ENCODE results near the gene PRXL2B.
"Not testable (repeated sequence)": the region's sequence is repeated elsewhere in the genome, so short reads cannot be mapped to it uniquely, and the experiment has no call there.

The PRXL2B gene

DNA sequence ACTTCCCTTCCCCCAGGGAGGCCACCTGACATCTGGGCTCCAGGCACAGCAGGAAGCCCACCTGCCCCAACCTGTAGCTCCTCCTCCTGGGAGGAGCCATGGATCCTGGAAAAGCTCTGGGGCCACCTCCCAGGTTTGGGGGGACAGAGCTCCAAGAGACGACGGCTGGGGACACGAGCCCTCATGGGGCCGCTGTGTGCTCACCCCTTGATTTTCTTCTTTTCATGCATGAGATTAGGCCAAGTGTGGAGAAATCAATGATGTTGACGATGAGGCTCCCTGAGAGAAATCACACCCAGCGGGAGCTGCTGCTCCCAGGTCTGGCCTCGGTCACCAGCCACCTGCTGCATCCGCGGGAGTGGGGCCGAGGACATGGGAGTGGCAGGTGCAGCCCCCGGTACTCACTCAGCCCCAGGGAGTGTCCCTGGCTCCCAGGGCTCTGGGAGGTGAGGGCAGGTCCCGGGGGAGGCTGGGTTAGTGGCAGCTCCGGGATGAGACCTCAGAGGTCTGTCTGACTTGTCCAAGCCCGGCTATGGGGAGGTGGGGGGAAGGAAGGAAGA lies 21.7 kb upstream of the PRXL2B start:
- no peak for DNase-seq (ENCODE audit: low read depth)

DNA sequence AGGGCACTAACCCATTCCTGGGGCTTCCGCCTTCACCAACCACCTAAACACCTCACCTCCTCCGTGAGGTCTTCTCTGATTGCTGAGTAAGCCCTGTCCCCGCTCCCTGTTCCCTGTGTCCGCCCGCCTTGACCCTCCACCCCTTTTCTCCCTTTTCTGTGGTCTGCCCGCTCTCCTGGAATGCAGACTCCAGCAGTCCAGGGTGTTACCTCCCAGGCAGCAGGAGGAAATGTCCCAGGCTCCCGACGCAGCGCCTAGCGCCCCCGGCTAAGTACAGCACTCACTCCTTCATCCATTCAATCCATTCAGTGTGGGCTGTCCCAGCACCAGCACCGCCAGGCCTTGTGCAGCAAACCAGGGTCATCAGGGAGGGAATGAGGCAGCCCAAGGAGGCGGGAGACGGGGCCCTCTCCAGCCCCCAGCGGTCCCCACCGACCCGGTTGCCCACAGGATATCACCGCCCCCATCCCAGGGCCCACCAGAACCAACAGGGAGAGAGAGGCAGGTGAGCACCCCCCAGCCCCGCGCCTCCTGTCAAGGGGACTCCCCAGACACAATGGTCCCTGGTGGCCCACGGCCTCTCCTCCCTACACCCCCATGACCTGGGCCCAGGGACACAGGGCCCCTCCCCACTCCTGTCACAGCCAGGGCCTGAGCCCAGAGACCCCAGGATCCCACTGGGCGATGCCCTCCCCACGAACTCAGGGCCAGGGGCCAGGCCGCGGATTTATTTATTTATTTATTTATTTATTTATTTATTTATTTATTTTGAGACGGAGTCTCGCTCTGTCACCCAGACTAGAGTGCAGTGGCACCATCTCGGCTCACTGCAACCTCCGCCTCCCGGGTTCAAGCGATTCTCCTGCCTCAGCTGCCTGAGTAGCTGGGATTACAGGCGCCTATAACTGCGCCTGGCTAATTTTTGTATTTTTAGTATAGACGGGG lies 20.2 kb upstream of the PRXL2B start:
- DNase-seq (ENCODE audit: low read depth), result no peak

DNA sequence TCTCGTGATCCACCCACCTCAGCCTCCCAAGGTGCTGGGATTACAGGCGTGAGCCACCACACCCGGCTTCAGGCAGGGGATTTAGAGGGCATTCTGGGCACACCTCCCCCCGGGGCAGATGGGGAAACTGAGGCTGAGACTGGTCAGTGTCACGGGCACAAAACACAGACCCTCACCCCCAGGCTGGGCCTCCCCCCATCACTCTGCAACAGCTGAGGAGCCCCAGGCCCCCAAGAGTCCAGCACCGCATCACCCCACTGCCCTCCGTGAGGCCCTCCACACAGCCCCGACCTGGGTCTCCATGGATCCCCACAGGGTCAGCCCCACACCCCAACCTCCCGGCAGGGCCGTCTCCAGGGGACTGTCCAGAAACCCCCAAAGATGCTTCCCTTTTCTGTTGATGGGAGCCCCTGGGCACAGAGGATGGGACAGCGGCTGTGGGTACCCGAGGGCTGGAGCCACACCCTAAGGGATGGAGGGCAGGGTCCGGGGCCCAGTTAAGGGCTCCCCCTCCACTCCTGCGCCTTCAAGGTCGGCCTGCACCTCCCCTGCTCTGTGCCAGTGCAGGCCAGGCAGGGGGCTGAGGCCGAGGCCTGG lies 19.4 kb upstream of the PRXL2B start:
- no peak for DNase-seq (ENCODE audit: low read depth)

DNA sequence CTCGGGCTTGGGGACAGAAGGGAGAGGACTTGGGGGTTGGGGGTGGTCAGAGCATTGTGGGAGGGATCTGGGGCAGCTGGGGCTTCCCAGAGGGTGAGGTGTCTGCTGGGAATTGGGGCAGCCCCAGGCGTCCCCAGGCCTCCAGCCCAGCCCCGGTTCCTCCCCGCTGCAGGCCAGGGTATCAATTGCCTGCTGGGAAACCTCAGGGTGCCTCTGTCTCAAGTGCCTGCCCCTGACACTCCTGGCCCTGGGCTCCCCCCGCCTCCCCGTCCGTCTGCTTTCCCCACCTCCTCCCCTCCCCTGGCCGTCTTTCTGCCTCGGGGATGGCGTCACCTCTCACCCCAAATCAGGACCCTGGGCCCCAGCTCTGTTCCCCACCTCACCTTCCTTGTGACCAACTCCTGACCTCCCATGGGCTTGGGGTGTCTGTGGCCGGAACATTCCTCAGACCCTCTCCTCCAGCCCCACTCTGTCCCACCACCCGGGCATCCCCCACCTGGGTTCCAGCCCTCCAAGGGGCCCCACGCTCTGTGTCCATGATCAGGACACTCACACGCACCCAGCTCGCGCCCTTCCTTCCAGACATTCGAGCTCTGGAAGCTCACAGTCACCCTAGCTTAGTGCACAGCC lies 18.3 kb upstream of the PRXL2B start:
- DNase-seq (ENCODE audit: low read depth), result not testable (repeated sequence)

DNA sequence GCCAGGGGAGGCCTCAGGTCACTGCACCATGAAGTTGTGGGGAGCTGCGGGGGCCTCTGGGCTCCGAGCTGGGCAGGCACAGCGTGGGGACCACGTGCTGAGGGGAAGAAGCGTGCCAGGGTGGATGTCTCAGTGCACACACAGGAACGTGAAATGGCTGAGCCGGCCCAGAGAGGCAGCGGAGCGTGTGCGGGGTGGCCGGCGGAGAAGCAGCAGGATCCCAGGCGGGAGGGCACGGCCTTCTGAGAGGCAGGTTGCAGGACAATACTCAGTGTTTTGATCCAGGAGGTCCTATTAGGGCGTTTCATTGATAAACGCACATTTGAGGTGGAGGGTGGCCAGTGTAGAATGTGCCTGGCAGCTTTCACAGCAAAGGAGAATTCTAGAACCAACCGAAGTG lies 17.5 kb upstream of the PRXL2B start:
- no peak for DNase-seq (ENCODE audit: low read depth)

DNA sequence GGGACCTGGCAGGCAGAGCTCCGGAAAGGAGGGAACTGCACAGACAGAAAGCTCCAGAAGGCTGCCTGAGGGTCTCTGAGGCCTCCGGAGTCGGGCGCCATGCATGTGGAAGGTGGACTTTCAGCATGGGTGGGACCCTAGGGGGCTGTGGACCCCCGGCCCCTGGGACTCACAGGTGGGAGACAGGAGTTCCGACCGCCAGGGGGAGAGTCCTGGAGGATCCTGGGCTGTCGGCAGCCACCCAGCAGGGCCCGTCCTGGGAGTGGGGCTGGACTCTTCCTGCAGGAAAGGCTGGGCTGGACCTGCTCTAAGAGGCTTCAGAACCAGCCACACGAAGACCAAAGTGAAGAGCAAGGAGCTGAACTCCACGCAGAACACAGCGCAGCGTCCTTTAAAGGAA lies 16.9 kb upstream of the PRXL2B start:
- not testable (repeated sequence) for DNase-seq (ENCODE audit: low read depth)

DNA sequence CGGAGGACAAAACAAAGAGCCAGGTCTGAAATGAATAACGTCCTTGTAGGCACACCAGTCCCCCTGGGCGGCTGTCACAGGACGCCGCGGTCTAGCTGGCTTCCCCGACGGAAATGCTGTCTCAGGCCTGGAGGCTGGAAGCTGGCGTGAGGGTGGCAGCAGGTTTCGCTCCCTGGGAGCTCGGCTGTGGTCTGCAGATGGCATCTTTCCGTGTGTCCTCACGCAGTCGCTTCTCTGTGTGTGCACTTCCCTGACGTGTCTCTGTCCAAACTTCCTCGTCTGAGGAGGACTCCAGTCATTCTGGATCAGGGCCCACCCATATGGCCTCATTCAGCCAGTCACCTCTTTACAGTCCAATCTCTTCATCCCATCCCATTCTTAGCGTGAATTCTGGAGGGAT lies 16.2 kb upstream of the PRXL2B start:
- DNase-seq (ENCODE audit: low read depth), result no peak

DNA sequence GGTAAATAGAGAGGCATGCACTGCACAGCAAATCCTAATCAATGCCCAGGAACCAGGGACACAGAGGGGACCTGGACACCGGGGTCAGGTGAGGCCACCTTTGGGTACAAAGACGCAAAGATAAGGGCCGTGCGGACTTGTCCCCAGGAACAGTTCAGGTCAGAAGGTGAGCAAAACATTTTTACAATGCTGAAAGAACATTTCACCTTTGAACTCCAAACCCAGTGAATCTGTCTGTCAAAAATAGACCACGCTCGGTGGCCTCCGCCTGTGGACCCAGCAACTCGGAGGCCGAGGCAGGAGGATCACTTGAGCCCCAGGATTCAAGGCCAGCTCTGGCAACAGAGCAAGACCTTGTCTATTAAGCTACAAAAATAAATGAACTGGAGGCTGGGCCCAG lies 15.2 kb upstream of the PRXL2B start:
- no peak for DNase-seq (ENCODE audit: low read depth)

DNA sequence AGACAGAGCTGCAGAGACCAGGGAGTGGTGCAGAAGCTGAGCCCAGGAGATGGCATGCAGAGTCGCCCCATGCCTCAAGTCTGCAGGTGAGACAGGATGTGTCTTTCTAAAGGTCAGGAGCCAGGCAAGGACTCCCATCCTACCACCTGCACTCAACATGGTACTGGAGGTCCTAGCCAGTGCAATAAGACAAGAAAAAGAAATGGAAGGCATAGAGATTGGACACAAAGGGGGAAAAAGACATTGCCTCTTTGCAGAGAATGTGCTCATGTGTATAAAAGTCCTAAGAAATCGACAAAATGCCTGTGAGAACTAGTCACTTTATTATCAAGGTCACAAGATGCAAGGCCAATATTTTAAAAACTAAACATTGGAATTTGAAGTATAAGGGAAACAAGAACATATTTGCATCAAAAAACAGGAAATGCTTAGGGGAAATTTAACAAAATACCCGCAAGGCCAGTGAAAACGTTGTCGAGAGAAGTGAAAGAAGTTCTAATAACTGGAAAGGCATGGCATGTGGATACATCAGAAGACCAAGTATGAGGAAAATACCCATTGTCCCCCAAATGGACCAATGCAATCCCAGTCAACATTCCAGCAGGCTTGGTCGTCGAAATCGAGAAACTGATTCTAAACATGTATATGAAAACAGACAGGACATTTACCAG lies 13.2 kb upstream of the PRXL2B start:
- no peak for DNase-seq (ENCODE audit: low read depth)

DNA sequence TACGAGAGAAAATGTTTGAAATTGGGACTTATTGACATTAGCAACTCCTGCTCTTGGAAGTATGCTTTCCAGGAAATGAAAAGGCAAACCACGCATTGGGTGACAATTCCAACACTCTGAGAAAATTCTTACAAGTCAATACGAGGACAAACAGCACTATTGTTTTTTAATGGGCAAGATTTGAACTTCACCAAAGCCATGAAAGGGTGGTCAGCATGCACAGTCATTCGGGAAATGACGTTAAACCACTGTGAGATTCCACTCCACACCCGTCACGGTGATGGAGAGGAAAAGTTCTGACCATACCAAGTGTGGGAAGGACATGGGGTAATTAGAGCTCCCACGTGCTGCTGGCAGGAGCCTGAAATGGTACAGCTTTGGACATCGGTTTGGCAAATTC lies 12.2 kb upstream of the PRXL2B start:
- no peak for DNase-seq (ENCODE audit: low read depth)

DNA sequence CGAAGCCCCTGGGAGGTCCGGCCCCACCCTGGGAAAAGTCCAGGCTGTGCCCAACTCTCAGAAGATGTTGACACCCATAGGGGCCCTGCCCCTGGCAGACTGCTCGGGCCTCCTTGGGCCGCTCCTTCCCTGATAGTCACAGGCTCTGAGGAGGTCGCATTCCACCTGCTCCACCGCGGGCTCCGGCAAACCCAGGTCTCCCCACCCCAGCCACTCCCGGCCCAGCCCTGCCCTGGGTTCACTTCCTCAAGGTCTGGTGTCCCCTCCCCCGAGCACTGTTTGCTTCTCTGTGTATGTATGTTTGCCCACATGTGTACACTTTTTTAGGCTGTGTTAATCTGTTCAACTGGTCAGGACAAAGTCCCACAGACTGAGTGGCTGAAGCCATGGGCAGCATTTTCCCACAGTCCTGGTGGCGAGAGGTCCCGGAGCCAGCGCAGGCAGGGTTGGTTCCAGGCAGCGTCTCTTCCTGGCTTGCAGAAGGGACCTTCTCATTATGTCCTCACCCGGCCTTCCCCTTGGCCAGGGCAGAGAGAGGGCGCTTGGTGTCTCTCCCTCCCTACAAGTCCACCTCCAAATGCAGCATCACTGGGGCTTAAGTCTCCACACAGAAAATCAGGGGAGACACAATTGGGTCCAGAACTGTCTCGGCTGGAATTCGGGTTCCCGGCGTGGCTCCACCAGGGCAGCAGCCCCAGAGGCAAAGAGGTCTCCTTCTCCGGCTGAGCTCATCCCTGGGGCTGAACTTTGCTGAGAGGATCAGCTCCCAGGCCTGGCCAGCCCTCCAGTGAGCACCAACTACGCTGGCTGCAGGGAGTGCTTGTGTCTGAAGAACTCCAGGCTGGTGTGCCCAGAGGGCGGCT lies 10.5 kb upstream of the PRXL2B start:
- DNase-seq (ENCODE audit: low read depth), result no peak

DNA sequence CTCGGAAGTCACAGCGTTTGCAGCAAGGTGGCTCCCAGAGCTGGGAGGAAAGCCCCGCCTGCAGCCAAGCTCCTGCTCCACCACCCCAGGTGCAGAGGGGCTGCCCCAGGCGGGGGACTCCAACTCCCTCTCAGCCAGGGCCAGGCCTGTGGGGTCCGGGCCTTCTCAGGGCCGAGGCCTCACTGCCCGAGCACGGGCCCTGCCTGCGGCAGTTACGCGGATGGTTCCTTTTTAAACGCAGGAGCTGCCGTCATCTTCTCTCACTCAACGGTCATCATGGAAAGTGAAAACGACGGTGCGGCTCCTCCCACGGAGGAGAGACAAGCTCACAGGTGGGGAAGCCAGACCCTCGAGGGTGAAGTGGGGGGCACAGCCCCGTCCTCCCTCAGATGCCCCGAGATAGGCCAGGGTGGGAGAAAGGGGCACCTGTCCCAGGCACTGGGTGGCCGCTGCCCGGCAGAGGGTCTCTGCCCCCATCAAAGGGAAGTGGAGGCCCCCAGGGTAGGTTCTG lies 9.0 kb upstream of the PRXL2B start:
- DNase-seq (ENCODE audit: low read depth), result not testable (repeated sequence)

DNA sequence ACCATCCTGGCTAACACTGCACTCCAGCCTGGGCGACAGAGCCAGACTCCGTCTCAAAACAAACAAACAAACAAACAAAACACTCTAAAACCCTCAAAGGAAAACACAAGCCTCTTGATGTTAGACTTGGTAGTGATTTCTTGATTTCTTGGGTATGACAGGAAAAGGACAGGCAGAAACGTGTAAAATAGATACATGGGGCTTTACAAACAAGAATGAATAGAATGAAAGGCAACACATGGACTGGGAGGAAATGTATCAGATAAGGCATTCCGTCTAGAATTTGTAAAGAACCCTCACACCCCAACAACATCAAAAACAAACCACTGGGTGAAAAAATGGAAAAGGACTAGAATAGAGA lies 7.8 kb upstream of the PRXL2B start:
- no peak for DNase-seq (ENCODE audit: low read depth)

DNA sequence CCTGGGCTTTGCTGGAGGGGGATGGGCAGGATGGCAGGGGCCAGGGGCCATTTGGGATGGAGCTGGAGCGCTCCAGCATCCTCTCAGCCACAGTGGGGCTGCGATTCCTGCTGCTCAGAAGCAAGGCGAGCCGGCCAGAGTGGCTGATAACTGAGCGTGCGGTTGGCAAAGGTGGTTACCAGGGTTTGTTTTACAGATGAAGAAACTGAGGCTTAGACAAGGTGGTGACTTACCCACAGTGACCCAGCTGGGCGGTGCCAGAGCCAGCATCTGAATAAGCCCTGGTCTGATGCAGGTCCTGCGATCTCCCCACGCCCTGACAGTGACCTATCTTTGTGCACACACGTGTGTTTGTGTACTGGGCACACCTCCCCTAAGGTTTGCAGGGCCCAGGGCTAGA lies 5.9 kb upstream of the PRXL2B start:
- DNase-seq (ENCODE audit: low read depth), result no peak

DNA sequence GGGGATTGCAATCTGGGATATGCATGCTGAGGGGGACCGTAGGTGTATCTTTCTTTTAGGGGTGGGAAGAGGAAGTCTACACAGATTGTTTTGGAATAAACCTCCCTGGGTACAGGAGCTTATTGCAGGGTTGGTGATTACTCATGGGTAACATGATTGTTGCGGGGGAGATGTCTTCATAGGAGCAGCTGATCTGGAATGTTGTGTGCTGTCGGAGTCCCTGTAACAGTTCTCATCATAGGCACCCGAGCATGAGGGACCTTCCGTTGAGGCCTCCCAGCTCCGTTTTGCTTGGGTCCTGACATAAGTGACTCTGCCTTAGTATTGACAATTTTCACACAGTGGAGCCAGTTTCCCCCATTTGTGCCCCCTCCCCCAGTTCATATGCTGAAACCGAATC lies 4.2 kb upstream of the PRXL2B start:
- DNase-seq (ENCODE audit: low read depth), result no peak

DNA sequence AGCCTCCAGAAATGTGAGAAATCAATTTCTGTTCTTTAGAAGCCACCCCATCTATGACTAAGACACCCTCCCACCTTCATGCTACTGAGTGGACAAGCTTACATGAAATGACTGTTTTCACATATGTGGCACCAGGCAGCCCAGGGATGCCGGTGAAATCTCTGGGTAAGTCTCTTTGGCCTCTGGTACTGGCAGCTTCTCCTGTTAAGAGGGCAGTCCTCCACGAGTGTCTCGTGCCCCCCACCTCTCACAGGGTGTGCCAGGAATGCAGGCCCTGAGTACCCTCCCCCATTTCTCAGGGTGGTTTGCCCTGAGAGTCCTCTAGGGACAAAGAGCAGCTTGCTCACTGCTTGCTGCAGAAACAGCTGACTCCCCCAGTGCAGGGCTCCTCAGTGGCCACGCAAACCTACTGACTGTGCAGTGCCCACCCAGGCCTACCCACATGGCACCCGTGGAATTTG lies 3.2 kb upstream of the PRXL2B start:
- DNase-seq (ENCODE audit: low read depth), result no peak

DNA sequence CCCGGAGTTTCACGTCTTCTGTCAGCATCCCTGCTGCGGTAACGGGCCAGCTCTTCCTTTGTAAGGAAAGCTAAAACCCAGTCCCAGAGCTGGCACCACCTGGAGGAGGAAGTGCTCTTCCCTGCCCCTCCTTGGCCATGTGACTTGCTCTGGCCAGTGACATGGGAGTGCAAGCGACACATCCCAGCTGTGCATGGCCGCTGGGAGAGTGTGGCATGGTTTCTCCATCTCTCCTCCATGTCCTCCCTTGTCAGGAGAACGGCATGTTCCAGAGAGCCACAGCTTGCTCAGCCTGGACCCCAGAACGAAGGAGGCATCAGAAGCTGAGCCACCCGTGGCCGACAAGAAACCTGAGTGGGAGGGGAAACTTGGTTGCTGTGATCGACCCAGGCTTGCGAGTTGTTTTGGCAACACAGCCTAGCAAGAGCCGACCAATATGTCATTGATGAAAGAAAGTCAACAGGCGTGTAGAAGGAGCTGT lies 2.7 kb upstream of the PRXL2B start:
- DNase-seq (ENCODE audit: low read depth), result no peak

DNA sequence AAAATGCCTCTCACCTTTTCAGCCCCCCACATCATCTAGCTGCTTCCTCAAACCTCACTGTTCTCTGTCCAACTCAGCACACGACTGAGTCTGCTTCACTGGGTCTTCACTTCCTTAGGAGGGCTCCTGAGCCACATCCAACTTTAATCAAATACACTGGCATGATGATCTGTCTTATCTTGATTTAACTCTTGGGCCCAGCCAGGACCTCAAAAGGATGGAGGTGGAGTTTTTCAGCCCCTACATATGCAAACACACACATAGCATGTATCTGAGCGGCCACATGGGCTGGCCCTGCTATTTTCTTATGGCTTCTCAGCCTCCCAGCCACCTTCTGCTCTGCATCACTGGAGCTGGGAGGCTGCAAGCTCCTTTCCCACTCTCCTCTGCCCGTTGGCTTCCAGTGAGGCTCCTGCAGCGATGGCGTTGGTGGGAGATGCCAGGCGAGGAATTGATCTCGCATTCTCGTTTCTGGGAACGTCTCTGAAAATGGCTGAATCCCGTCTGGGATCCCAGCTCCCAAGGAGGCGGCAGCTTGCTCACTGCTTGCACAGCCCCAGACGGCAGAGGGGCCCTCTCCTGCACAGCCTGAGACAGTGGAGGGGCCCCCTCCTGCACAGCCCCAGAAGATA lies 1.8 kb upstream of the PRXL2B start:
- no peak for DNase-seq (ENCODE audit: low read depth)

DNA sequence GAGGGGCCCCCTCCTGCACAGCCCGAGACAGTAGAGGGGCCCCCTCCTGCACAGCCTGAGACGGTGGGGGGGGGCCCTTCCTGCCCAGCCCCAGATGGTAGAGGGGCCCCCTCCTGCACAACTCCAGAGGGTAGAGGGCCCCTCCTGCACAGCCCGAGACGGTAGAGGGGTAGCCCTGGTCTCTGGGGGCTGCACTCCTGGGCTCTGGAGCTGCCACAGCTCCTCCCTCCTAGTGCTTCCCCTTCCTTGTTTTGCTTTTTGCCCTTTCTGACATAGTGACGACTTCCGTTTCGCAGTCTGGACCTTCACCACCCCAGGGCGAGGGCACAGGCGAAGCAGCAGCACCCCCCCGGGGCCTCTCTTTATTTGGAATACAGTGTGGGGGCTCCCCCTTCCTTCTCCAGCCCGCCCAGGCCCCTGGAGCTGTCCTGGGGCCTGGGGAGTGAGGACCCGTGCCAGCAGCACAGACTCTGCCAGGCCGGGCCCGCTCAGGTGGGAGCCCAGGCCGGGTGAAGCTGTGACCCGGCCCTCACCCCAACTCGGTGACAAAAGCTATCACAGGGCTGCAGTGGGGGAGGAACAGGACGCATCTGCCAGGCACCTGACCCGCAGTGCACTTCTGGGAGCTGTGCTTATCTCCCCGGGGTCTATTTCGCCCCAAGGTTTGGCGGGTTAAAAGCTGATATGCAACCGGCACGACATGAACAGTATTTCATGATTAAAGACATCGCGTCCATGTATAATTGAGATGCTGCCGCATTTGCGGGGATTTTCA lies 1.1 kb upstream of the PRXL2B start:
- no peak for DNase-seq (ENCODE audit: low read depth)

Data from GM04503 (cell line).